KOPT-K1 (cell line): ENCODE results near the gene SETBP1.

Experiments used
- H3K27ac ChIP-seq: fragments of 200-600 bp; sonication (generic); 2 replicates; pipeline ENCODE4 v1.5.1; 2016; ENCODE audit warnings: antibody characterized with exemption, mild to moderate bottlenecking, low read depth, low read length; ENCODE audit not compliant: poor library complexity, severe bottlenecking
- H3K36me3 ChIP-seq: fragments of 200-600 bp; sonication (generic); 2 replicates; pipeline ENCODE4 v1.5.1; 2017; ENCODE audit warnings: antibody characterized with exemption, mild to moderate bottlenecking, low read length, moderate library complexity; ENCODE audit not compliant: insufficient read depth
- H3K9me3 ChIP-seq: fragments of 200-600 bp; sonication (generic); 2 replicates; pipeline ENCODE4 v1.5.1; 2017; ENCODE audit warnings: antibody characterized with exemption, low read length, mild to moderate bottlenecking; ENCODE audit not compliant: insufficient read depth, poor library complexity, severe bottlenecking

Gene SETBP1

GRCh38 chr18:44957025-44957424, 276.3 kb downstream of the SETBP1 start:
- H3K36me3 ChIP-seq, result no peaks in the 10 kb centered on the region
- no peak overlapping the region for H3K27ac ChIP-seq
- H3K9me3 ChIP-seq, result no peaks in the 10 kb centered on the region

- no peak overlapping the region for H3K27ac ChIP-seq
- H3K9me3 ChIP-seq, result no peaks in the 10 kb centered on the region
- no peaks in the 10 kb centered on the region for H3K36me3 ChIP-seq
These were observed 276.8 kb downstream of the SETBP1 start for GRCh38 chr18:44957461-44957860.

- no peaks in the 10 kb centered on the region for H3K36me3 ChIP-seq
- no peak overlapping the region for H3K27ac ChIP-seq
- no peaks in the 10 kb centered on the region for H3K9me3 ChIP-seq
These were observed 277.4 kb downstream of the SETBP1 start for GRCh38 chr18:44958040-44958439.

GRCh38 chr18:44958455-44958854, 277.8 kb downstream of the SETBP1 start:
- H3K36me3 ChIP-seq, result no peaks in the 10 kb centered on the region
- no peak overlapping the region for H3K27ac ChIP-seq

GRCh38 chr18:44959013-44959412, 278.3 kb downstream of the SETBP1 start:
- Histone ChIP-seq H3K9me3 (no peaks in the 10 kb centered on the region), H3K36me3 (no peaks in the 10 kb centered on the region), H3K27ac (no peak overlapping the region)

More at GRCh38 chr18:44958455-44958854, 277.8 kb downstream of the SETBP1 start:
- H3K9me3 ChIP-seq, result no peaks in the 10 kb centered on the region

GRCh38 chr18:44960580-44960979, 279.9 kb downstream of the SETBP1 start:
- no peaks in the 10 kb centered on the region for H3K36me3 ChIP-seq

GRCh38 chr18:44961288-44961995, 280.8 kb downstream of the SETBP1 start:
- no peak overlapping the region for H3K27ac ChIP-seq
- no peaks in the 10 kb centered on the region for H3K36me3 ChIP-seq
- H3K9me3 ChIP-seq, result no peaks in the 10 kb centered on the region

More at GRCh38 chr18:44960580-44960979, 279.9 kb downstream of the SETBP1 start:
- H3K27ac ChIP-seq, result no peak overlapping the region
- H3K9me3 ChIP-seq, result no peaks in the 10 kb centered on the region

GRCh38 chr18:44967599-44967998, 286.9 kb downstream of the SETBP1 start:
- H3K36me3 ChIP-seq, result no peaks in the 10 kb centered on the region

GRCh38 chr18:44968336-44968735, 287.6 kb downstream of the SETBP1 start:
- no peaks in the 10 kb centered on the region for H3K36me3 ChIP-seq
- no peak overlapping the region for H3K27ac ChIP-seq
- H3K9me3 ChIP-seq, result no peaks in the 10 kb centered on the region

More at GRCh38 chr18:44967599-44967998, 286.9 kb downstream of the SETBP1 start:
- H3K9me3 ChIP-seq, result no peaks in the 10 kb centered on the region
- no peak overlapping the region for H3K27ac ChIP-seq

GRCh38 chr18:44969214-44969795, 288.6 kb downstream of the SETBP1 start:
- Histone ChIP-seq H3K9me3 (no peaks in the 10 kb centered on the region), H3K36me3 (no peaks in the 10 kb centered on the region), H3K27ac (no peak overlapping the region)

GRCh38 chr18:44973282-44973681, 292.6 kb downstream of the SETBP1 start:
- Histone ChIP-seq H3K9me3 (no peaks in the 10 kb centered on the region), H3K36me3 (no peaks in the 10 kb centered on the region), H3K27ac (no peak overlapping the region)

GRCh38 chr18:44974174-44974573, 293.5 kb downstream of the SETBP1 start:
- H3K9me3 ChIP-seq, result no peaks in the 10 kb centered on the region
- no peaks in the 10 kb centered on the region for H3K36me3 ChIP-seq
- no peak overlapping the region for H3K27ac ChIP-seq

GRCh38 chr18:44977856-44978255, 297.2 kb downstream of the SETBP1 start:
- Histone ChIP-seq H3K9me3 (no peaks in the 10 kb centered on the region), H3K27ac (no peak overlapping the region), H3K36me3 (no peaks in the 10 kb centered on the region)

GRCh38 chr18:44979748-44980147, 299.1 kb downstream of the SETBP1 start:
- Histone ChIP-seq H3K27ac (no peak overlapping the region), H3K36me3 (no peaks in the 10 kb centered on the region), H3K9me3 (no peaks in the 10 kb centered on the region)

- Histone ChIP-seq H3K9me3 (no peaks in the 10 kb centered on the region), H3K36me3 (no peaks in the 10 kb centered on the region), H3K27ac (no peak overlapping the region)
These were observed 300.4 kb downstream of the SETBP1 start for GRCh38 chr18:44981121-44981520.

GRCh38 chr18:44986933-44987332, 306.2 kb downstream of the SETBP1 start:
- Histone ChIP-seq H3K36me3 (no peaks in the 10 kb centered on the region), H3K9me3 (no peaks in the 10 kb centered on the region), H3K27ac (no peak overlapping the region)
